ENCODE data around the gene BAHCC1. TPM values are rescaled to one million over a fixed set of nuclear protein-coding genes. Genes with fewer than 3 reads are reported as not detected.

BAHCC1 gene
- polyA plus RNA-seq, 1 experiment = 3.1 TPM

DNA sequence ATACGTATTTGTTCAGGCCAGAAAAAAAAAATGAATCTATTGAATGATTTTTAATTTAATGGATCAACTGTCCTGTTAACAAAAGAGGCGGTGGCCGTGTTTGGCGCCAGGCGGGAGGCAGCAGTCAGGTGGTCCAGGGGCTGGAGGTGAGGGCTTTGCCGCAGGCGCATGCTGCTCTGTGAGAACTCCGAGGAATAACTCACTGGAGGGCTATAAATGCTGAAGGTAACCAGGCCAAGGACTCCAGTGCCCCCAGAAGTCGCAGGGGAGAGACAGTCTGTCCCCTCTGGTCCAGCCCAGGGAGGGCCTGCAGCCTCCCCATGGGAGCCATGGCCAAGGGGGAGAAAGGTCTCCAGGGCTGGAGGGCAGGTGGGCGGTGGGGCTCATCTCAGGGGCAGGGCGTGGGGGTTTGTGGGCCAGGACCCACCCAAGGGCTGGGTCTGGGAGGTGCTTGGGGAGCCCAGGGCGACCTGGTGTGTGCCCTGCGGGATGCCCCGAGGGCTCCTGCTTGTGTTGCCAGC lies 7.1 kb upstream of the BAHCC1 start:
- no peaks in the 10 kb centered on the region for H3K27me3 ChIP-seq (ENCODE audit: control insufficient read depth, insufficient read depth, low read length)
- peaks cover 4% of the 10 kb centered on the region; the same call in 1 of the 2 replicates for H3K36me3 ChIP-seq (ENCODE audit: control insufficient read depth, insufficient read depth, low read length)
- no peak for DNase-seq (ENCODE audit: low read depth)
- TF ChIP-seq, protein P1, sequence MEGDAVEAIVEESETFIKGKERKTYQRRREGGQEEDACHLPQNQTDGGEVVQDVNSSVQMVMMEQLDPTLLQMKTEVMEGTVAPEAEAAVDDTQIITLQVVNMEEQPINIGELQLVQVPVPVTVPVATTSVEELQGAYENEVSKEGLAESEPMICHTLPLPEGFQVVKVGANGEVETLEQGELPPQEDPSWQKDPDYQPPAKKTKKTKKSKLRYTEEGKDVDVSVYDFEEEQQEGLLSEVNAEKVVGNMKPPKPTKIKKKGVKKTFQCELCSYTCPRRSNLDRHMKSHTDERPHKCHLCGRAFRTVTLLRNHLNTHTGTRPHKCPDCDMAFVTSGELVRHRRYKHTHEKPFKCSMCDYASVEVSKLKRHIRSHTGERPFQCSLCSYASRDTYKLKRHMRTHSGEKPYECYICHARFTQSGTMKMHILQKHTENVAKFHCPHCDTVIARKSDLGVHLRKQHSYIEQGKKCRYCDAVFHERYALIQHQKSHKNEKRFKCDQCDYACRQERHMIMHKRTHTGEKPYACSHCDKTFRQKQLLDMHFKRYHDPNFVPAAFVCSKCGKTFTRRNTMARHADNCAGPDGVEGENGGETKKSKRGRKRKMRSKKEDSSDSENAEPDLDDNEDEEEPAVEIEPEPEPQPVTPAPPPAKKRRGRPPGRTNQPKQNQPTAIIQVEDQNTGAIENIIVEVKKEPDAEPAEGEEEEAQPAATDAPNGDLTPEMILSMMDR (IDR thresholded peaks at IDR 0.05; ENCODE audit: insufficient read depth, low read depth, low read length) = no peak
- CTCF ChIA-PET = interaction anchor here (0.8 to 1.0 kb wide), 2 partner anchors 9 to 79 kb away, joined by 3 to 4 read pairs; no protein-coding TSS in a partner anchor
- POLR2A ChIA-PET = no interaction called here
- H3K4me3 ChIP-seq (ENCODE audit: low read depth, low read length) = peak overlapping the region; percentile 58; the same call in 1 of the 2 replicates

DNA sequence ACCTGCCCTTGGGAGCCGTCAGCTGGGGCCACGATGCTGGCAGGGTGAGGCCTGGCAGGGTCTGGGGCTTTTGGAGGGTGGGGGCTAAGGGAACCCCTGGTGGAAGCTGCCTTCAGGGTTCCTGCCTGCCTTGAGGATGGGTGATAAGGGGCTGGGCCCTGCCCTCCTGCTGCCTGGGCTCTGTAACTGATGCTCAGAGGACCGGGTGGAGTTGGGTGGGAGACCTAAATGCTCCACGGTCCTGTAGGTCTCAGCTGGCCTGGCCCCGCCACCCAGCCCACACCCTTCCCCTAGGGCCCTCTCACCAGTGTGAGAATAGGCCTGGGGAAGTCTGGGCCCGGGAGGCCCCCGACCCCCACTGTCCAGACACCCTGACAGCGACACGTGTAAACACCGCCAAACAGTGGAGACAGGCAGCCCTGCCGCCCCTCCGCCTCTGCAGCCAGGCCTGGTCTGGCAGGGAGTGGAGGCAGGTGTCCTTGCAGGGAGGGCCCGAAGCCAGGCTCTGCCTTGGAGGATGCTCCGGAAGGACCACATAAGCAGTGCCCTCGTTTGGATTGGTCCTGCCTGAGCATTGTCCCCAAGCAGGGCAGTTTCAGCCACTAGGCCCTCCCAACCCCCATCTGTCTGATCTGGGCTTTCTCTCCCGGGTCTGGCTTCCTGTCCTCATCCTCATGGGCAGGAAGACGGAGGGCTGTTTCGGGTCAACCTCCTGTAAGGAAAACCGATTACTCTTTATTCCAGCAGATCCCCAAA lies 6.5 kb upstream of the BAHCC1 start:
- no peak overlapping the region for H3K4me3 ChIP-seq (ENCODE audit: low read depth, low read length)
- TF ChIP-seq, protein P1 (IDR thresholded peaks at IDR 0.05; ENCODE audit: insufficient read depth, low read depth, low read length) = no peak
- H3K36me3 ChIP-seq (ENCODE audit: control insufficient read depth, insufficient read depth, low read length) = peaks cover 4% of the 10 kb centered on the region; the same call in 1 of the 2 replicates
- CTCF ChIA-PET = interaction anchor here (0.8 to 1.0 kb wide), 2 partner anchors 9 to 79 kb away, joined by 3 to 4 read pairs; no protein-coding TSS in a partner anchor
- no peaks in the 10 kb centered on the region for H3K27me3 ChIP-seq (ENCODE audit: control insufficient read depth, insufficient read depth, low read length)
- DNase-seq (ENCODE audit: low read depth) = no peak
- POLR2A ChIA-PET = no interaction called here

DNA sequence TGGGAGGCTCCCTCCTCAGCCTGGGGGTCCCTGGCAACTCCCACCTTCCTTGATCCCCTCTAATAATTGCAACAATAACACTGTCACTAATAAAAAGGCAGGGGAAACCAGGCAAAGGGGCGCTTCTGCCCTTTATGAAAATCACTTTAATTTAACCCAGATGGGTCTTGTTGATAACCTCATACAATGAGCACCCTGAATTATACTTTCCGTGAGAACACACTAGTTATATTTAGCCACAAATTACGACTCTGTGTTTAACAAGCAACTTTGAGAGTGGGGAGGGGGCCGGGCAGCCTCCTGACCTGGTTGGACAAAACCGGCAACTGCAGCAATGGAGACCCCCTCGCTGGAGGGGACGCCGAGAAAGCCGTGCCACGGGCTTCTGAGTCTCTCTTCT lies 5.7 kb upstream of the BAHCC1 start:
- ChIA-PET POLR2A (no interaction called here), CTCF (no interaction called here)
- no peaks in the 10 kb centered on the region for H3K27me3 ChIP-seq (ENCODE audit: control insufficient read depth, insufficient read depth, low read length)
- H3K36me3 ChIP-seq (ENCODE audit: control insufficient read depth, insufficient read depth, low read length) = peaks cover 4% of the 10 kb centered on the region; the same call in 1 of the 2 replicates
- DNase-seq (ENCODE audit: low read depth) = no peak
- H3K4me3 ChIP-seq (ENCODE audit: low read depth, low read length) = no peak overlapping the region
- TF ChIP-seq, protein P1 (IDR thresholded peaks at IDR 0.05; ENCODE audit: insufficient read depth, low read depth, low read length) = no peak

DNA sequence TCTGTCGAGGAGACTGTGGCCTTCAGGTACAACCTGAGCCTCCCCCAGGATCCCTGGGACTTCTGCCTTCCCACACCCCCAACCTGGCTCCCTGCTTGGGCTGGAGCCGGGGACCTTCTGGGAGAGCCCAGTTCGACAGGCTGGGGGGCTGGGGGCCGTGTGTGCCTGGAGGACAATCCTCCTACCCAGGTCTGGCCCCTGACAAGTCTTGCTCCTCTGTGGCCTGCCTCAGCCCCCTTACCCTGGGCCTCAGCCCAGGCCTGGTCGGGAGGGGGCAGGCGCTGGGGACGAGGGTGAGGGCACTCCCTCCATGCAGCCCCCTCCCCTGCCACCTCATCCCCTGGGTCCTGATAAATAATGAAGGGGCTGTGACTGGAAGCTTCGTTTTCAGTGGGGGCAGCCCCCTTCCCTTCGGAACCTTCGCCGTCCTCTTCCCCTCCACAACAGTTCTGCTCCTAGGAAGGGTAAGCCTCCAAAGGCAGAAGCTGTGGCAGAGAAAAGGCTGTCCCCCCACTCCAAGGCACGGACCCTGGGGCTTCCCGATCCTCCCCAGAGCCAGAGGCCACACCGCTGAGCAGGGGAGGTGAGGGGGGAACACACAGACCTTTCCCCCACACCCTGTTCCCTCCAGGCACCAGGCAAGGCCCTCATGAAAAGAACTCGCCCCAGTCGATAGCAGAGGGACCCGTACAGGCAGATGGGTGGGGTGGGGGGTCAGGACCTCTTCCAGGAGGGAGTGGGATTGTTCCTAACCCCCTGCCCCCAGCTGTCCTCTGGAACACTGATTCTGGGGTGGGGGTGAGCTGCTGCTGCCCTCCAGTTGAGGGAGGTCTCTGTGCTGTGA lies 5.0 kb upstream of the BAHCC1 start:
- H3K4me3 ChIP-seq (ENCODE audit: low read depth, low read length) = no peak overlapping the region
- CTCF ChIA-PET = no interaction called here
- no peak for DNase-seq (ENCODE audit: low read depth)
- peaks cover 4% of the 10 kb centered on the region; the same call in 1 of the 2 replicates for H3K36me3 ChIP-seq (ENCODE audit: control insufficient read depth, insufficient read depth, low read length)
- TF ChIP-seq, protein P1 (IDR thresholded peaks at IDR 0.05; ENCODE audit: insufficient read depth, low read depth, low read length) = no peak
- POLR2A ChIA-PET = no interaction called here
- no peaks in the 10 kb centered on the region for H3K27me3 ChIP-seq (ENCODE audit: control insufficient read depth, insufficient read depth, low read length)

DNA sequence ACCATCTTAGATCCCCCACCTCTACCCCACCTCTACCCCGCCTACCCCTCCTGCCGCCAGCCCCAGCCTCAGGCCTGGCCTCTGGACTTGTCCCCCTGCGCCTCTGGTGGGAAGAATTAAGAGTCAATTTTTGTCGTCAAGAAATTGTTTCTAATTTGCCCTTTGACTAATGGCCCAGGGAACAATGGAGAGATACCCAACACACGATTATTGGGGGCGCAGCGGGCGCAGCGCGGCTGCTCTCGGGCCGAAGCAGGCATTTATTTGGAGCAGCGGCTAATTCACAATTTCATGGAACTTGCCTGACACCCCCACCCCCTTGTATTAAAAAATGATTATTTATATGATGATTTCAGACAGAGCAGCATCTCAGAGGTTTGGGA lies 4.4 kb upstream of the BAHCC1 start:
- Histone ChIP-seq H3K36me3 (ENCODE audit: control insufficient read depth, insufficient read depth, low read length) (peaks cover 4% of the 10 kb centered on the region; the same call in 1 of the 2 replicates), H3K27me3 (ENCODE audit: control insufficient read depth, insufficient read depth, low read length) (no peaks in the 10 kb centered on the region), H3K4me3 (ENCODE audit: low read depth, low read length) (no peak overlapping the region)
- CTCF ChIA-PET = no interaction called here
- POLR2A ChIA-PET = no interaction called here
- TF ChIP-seq, protein P1 (IDR thresholded peaks at IDR 0.05; ENCODE audit: insufficient read depth, low read depth, low read length) = no peak
- no peak for DNase-seq (ENCODE audit: low read depth)

Measured in BJ (cell line).